GM19467 (cell line): ENCODE results near the gene L1CAM.

Experiments
- ATAC-seq: cut with Tn5 transposase; IDR thresholded peaks from one replicate; pipeline ENCODE4 v1.9.1; 2021; ENCODE audit warnings: mild to moderate bottlenecking, moderate library complexity; ENCODE audit not compliant: unreplicated experiment

L1CAM gene, protein sequence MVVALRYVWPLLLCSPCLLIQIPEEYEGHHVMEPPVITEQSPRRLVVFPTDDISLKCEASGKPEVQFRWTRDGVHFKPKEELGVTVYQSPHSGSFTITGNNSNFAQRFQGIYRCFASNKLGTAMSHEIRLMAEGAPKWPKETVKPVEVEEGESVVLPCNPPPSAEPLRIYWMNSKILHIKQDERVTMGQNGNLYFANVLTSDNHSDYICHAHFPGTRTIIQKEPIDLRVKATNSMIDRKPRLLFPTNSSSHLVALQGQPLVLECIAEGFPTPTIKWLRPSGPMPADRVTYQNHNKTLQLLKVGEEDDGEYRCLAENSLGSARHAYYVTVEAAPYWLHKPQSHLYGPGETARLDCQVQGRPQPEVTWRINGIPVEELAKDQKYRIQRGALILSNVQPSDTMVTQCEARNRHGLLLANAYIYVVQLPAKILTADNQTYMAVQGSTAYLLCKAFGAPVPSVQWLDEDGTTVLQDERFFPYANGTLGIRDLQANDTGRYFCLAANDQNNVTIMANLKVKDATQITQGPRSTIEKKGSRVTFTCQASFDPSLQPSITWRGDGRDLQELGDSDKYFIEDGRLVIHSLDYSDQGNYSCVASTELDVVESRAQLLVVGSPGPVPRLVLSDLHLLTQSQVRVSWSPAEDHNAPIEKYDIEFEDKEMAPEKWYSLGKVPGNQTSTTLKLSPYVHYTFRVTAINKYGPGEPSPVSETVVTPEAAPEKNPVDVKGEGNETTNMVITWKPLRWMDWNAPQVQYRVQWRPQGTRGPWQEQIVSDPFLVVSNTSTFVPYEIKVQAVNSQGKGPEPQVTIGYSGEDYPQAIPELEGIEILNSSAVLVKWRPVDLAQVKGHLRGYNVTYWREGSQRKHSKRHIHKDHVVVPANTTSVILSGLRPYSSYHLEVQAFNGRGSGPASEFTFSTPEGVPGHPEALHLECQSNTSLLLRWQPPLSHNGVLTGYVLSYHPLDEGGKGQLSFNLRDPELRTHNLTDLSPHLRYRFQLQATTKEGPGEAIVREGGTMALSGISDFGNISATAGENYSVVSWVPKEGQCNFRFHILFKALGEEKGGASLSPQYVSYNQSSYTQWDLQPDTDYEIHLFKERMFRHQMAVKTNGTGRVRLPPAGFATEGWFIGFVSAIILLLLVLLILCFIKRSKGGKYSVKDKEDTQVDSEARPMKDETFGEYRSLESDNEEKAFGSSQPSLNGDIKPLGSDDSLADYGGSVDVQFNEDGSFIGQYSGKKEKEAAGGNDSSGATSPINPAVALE

DNA sequence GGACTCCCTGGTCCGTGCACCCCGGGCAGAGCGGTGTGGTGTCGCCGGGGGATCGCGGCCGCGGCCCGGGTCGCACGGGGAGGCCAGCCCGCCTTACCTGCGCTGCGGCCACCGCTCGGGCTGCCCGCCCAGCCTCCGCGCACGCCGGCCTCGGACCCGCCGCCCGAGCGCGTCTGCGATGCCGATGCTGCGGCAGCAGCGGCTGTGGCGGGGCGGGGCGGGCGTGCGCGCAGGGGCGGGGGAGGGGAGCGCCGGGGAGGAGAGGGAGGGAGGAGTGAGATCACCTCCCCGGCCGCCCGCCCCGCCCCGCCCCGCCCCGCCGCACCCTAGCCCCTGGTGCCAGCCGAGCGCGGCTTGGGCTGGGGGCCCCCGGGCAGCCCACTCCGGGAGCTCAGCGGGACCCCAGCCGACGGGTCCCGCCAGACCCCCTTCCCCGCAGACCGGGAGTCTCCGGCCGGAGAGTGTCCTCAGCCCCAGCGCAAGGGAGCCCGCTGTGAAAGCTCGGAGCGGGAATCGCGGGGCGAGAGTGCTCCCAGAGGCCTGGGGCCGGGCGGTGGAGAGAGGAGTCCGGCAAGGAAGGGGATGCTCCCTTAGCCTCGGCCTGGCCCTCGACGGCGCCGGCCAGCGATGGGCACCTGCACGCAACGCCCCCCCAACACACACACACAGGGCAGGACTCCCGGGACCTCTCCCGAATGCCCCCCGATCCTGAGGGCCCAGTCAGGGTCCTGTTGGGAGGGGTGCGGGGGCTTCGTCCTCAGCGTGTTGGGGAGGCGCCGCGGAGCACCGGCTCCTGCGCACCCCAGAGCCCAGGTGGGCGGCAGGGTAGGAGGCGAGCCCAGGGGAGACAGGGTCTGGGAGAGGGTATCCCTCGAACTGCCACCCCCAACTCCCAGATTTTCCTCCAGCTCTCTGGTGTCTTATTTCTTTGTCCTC lies at the start of gene L1CAM:
TSS of gene L1CAM (minus strand) at position 206 of the 936 bp plus-strand sequence. CDS start 10,337 bp downstream, outside the sequence.
- no peak for ATAC-seq

DNA sequence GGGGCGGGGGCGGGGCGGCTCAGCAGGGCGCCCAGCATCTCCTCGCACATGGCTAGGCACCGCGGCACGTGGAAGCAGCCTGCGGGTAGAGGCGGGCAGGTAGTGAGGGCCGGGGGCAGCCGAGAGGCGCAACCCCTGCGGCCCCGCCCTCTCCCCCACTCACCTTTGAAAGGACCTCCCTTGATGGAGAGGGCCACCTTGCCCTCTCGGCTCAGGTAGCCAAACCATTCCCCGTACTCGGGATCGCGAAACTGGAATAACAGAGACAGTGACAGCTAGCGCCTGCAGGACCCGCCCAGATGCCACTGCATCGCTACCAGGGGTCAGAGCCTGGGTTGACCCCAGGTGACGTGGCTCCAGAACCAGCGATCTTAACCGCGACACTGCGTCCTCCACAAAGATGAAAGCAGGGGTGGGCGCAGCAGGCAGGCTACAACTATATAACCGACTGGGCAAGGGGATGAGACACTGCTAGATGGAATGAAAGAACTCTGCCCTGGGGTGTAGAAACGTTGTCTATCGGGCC lies 49.4 kb upstream of the L1CAM start:
- no peak for ATAC-seq

DNA sequence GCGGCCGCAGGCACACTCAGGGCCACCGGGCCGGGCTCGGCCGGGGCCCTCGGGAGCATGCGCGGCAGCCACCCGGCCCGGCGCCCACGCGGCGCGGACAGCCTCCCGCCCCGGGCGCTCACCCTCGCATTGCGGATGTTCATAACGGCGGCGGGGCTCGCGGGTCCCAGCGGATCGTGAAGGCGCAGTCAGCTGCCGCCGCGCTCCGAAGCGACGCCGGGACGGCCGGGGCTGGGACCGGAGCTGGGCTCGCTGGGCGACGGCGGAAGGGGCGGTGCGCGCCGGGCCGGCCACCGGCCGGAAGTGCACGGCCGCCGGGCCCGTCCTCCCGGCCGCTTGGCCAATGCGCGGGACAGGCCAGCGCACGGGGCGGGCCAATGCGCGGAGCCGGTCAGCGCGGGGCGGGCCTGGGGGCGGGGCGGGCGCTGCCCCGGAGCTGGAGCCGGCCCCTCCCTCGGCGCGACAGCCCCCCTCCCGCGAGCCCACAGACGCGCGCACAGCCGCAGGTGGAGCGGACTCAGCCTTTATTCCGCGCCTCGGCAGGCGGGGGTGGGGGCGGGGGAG lies 48.9 kb upstream of the L1CAM start, which contains the start of gene NAA10:
TSS of gene NAA10 (minus strand) at position 276 of the 564 bp plus-strand sequence. CDS start at position 143, 133 bp downstream.
- ATAC-seq = peak; percentile 73

DNA sequence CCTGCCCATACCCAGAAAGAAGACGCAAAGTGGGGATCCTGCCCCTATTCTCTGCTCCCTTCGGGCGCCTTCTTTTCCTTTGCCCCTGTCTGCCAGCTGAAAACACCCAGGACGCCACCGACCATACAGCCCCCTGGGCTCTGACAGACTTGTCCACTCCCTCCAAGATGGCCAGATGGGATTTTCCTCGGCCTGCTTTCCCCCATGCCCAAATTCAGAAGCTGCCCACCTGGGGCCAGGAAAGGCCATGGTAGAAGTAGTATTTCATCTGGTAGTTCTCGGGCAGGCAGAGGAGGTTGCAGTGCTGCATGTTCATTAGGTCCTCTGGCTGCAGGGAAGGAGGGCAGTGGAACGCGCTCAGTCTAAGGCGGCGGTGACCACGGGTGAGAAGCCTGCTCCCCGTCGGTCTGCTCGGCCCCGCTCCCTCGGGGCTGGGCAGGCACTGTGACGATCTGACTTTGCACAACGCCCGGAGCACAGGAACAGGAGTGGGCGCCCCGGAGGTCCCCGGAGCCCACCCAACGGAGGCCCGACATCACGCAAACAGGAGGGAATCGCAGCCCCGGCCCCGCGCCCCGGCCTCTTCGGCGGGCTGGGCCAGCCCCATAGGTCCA lies 48.3 kb upstream of the L1CAM start:
- ATAC-seq = peak; percentile 16

DNA sequence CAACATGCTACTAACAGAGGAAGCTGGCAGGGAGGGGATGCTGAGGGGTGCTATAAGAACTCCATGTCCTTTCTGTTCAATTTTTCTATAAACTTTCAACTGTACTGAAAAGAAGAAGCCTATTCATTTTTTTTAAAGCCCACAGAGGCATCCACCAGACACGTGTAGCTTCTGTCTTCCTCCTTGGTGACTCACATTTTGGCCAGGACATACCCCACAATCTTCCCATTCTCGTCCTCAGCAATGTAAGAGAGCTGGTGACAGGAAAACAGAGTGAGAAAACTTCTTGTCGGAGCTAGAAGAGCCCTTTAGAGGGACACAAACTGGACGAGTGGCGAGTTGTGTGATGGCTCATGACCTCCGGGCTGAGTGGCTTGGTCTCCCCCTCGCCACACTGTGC lies 47.8 kb upstream of the L1CAM start:
- ATAC-seq = no peak

DNA sequence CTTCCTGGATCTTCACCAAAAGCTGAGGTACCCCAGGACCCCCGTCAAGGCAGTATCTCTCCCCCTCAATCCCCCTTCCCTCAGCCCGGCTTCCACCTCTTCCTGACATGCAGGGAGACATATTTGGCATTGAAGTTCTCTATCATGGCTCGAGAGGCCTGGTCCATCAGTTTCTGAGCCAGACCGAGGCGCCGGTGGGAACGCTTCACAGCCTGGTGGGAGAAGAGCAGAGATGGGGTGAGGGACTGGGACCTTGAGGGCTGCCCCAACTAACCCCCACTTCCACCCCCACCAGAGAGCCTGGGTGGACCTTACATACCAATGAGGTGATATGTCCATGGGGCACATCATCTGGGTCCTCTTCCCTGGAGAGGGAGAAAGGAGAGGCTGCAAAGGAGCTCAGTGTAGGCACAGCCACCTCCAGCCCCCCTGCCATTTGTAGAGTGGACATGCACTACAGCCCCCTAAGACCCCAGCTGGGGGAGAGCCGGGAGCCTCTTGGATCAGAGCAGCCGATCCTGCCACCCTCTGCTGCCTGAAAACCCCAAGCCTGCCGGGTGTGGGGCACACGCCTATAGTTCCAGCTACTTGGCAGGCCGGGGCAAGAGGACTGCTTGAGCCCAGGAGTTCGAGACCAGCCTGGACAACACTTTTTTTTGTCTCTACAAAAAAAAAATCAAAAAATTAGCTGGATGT lies 46.4 kb upstream of the L1CAM start:
- no peak for ATAC-seq

DNA sequence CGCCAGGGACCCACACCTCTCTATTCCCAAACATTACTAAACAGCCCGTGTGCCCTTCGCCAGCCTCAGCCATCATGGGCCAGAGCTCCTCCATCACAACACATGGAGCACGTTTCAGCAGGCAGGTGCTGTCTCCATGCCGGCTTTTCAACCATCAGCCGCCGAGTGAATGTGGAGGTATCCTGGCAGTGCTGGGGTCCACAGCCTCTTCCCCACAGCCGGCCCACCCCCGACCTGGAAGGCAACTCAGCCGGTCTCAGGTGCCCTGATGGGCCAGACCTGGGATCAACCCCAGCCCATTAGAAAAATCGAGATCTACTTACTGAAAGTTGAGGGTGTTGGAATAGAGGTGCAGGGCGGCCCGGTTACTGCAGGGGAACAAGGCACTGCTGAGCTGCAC lies 45.8 kb upstream of the L1CAM start:
- ATAC-seq = no peak

DNA sequence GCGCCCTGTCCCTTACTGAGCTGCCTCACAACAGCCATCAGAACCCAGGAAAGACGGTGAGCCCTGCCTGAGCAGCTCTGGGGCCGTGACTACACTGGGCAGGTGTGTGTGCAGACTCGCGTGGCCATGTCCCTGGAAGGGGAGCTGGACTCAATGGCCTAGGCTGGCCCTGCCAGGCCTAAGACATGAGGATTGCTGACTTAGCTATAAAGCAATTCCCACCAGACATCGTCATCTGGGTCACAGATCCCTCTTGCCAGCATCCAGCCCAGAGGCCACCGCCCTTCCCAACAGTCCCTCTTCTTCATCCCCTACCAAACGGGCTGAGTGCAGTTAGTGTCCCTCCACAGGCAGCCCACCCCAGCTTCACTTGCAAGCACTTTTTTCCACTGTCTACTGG lies 45.2 kb upstream of the L1CAM start:
- ATAC-seq = no peak

DNA sequence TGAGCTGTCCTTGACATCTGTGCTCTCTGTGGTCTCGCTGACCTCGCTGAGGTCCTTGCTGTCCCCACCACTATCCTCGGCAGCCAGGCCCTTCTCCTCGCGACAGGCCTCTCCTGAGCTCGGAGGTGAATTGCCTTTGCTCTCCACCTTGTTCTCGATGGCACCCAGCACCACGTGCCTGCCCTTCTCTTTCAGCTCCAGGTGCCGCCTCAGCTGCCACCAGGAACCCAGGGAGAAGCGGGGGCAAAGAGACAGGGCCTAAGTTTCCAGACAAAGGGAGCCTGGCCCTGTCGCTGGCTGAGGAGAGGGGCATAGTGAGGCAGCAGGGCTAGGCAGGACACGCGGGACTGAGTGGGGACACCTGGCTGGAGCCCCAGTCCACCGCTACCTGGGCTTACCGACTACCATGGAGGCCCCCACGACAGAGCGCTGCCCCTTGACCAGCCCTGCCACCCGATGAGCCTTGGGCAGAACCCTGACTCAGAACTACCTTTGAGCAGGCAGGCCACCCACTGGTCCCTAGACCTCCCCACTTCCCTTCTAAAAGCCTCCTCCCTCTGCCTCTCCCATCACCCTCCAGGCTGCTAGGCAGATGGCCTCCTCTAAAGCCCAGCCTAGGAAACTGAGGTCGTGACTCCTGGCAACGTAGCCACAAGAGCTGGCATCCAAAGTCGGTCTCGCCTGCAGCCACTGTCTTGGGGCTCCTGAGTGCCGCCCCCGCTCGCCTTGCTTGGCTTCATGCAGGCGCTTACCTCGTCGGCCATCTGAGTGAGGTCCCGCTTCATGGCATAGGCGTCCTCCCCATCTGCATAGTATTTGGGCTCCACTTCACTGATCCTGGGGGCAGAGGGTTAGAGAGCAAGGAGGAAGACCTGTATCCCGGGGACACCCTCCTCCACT lies 44.3 kb upstream of the L1CAM start:
- no peak for ATAC-seq

DNA sequence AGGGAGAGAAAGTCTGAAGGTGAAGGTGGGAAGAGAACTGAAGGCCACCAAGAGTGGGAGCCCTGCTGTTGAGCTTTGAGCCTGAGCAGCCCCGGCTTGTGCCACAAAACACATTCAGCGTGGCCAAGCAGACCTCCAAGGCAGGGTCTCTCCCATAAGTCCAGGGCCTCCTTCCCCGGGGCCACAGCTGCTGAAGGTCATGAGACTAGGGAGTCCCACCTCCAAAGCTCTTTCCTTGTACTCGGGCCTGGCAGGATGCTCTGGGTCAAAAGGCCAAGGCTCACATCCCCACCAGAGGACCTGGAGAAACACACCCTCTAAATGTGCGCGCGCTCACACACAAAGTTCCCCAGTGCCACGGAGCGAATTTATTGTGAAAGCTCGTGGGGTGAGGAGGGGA lies 43.6 kb upstream of the L1CAM start:
- ATAC-seq = no peak

DNA sequence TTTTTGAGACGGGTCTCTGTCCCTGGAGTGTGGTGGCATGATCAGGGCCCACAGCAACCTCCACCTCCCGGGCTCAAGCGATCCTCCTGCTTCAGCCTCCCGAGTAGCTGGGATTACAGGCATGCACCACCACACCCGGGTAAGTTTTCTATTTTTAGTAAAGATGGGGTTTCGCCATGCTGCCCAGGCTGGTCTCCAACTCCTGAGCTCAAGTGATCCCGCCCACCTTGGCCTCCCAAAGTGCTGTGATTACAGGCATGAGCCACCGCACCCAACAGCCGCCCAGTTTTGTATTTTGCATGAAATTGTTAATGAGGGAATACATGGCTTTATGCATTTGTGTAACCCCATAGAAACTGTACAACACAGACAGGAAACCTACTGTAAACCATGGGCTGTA lies 42.9 kb upstream of the L1CAM start:
- ATAC-seq = no peak

DNA sequence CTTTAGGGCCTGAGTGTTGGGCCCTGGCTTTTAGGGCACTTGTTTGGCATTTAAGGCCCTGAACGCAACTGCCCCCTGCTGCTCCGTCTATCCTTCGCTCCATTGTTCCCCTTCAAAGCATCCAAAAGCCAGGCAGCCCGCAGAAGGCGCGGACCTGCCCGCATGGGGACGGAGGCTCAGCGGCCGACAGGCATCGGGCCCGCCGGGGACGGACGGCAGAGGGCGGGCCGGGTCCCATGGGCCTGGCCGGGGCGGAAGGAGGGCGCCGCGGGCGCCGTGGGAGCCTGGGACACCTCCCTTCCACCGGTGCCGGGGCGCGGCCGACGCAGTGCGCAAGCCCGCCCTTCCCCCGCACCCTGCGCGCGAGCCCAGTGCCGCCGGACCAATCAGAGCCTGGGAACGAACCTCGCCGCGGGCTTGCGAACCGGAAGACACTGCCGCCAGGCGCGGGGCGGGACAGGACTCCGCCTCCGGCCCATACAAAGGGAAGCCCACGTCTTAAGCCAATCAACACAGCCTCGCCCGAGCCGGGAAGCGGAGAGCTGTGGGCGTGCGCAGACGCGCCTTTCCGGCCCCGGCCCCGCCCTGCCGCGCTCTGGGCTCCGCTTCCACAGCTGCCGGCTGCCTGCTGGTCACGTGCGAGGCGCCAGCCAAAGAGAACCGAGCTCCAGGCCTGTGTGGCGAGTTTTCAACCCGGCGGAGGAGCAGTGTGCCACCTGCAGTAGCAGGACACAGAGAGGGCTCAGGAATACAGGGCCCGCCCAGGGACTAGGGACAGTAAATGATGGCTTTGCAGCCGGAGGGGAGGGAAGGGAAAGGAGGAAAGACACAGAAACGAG lies 42.2 kb upstream of the L1CAM start:
- peak; percentile 68 for ATAC-seq

DNA sequence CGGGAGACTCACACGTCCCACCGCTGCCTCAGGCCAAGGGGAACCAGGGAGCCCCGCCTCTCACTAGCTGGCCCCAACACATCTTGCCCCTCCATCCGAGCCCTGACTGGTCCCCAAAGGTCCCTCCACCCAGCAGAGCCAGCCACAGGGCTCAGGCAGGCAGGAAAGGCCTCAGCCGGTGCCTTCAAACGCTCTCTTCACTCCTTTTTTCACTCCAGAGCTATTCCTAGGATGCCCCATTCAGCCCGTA lies 41.6 kb upstream of the L1CAM start:
- no peak for ATAC-seq

DNA sequence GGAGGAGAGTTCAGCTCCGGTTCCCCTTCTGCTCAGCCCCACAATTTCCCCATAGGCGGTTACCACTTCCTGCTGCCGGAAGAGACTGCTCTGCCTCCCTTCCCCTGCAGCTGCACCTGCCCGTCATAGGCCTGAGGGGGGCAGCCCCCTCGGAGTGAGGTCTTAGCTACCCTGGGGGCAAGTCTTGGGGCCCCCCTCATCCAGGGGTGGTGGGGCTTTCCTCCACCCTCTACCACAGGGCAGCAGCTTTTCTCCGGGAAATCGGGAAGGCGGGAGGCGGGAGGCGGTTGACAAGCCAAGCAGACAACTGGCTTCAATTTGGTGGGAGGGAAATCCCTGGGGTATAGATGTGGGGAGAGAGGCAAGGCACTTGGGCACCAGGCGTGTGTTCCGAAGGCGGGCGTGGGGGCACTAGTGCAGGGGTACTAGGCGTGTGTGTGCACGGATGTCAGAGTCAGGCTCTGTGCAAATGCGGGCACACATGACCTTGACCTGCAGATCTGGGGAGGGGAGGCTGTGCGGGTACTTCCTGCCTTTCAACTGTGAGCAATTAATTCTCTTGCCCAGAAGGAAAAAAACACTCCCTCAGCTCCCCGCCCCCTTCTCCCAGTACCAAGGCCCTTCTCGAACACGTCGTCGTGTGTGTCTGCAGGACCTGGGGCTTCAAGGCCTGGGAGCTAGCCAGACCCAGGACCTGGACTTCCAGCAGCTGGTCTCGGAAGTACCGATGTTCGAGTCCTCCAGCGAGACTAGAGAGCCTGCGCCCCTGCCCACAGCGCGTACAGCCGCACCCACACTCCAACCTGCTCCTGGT lies 41.1 kb upstream of the L1CAM start:
- peak; percentile 42 for ATAC-seq

DNA sequence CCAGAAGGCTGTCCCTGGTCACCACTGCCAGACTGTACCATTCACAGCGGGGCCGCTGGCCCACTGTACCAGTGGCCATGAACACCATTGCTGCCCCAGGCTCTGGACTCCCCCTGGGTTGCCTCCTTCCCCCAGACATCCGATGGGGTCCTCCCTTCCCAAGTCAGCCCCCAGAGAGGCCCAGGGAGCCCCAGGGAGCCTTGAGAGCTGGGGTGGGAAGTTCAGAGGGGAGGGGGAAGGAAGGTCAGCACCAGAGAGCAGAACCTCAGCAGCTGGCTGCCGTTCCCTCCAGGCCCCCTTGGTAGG lies 40.5 kb upstream of the L1CAM start:
- ATAC-seq = no peak
